HG03159 (cell line): ENCODE data around the gene DRG2.

ENCODE experiments used
- ATAC-seq: cut with Tn5 transposase; IDR thresholded peaks from one replicate; pipeline ENCODE4 v1.9.1; 2021; ENCODE audit warnings: mild to moderate bottlenecking, moderate library complexity; ENCODE audit not compliant: unreplicated experiment

Gene DRG2

GRCh38 chr17:18115517-18115916 is 27.8 kb downstream of the DRG2 start:
- no peak for ATAC-seq

- ATAC-seq, result no peak
Measured at GRCh38 chr17:18116078-18116477, 28.3 kb downstream of the DRG2 start.

- no peak for ATAC-seq
Measured at GRCh38 chr17:18117533-18117932, 29.8 kb downstream of the DRG2 start.

GRCh38 chr17:18117982-18118975 is 30.5 kb downstream of the DRG2 start:
- no peak for ATAC-seq

- no peak for ATAC-seq
Measured at GRCh38 chr17:18119166-18119745, 31.5 kb downstream of the DRG2 start.

- no peak for ATAC-seq
Measured at GRCh38 chr17:18119938-18120337, 32.2 kb downstream of the DRG2 start.

- no peak for ATAC-seq
Measured at GRCh38 chr17:18120461-18121017, 32.8 kb downstream of the DRG2 start.

- ATAC-seq, result no peak
Measured at GRCh38 chr17:18121144-18121910, 33.6 kb downstream of the DRG2 start.

GRCh38 chr17:18122990-18123753 is 35.4 kb downstream of the DRG2 start:
- ATAC-seq, result no peak

GRCh38 chr17:18124345-18125126 is 36.8 kb downstream of the DRG2 start:
- ATAC-seq, result no peak

- no peak for ATAC-seq
Measured at GRCh38 chr17:18129041-18129502, 41.3 kb downstream of the DRG2 start.

GRCh38 chr17:18132711-18133110 is 45.0 kb downstream of the DRG2 start:
- no peak for ATAC-seq

GRCh38 chr17:18136357-18136756 is 48.6 kb downstream of the DRG2 start:
- no peak for ATAC-seq

GRCh38 chr17:18138065-18138749 is 50.5 kb downstream of the DRG2 start:
- ATAC-seq, result no peak

- no peak for ATAC-seq
Measured at GRCh38 chr17:18139092-18139491, 51.3 kb downstream of the DRG2 start.

GRCh38 chr17:18139498-18139897 is 51.8 kb downstream of the DRG2 start:
- ATAC-seq, result no peak

- no peak for ATAC-seq
Measured at GRCh38 chr17:18139949-18140348, 52.2 kb downstream of the DRG2 start.

GRCh38 chr17:18140648-18141047 is 52.9 kb downstream of the DRG2 start:
- no peak for ATAC-seq

- no peak for ATAC-seq
Measured at GRCh38 chr17:18141210-18141803, 53.6 kb downstream of the DRG2 start.
